HS-5 (cell line): ENCODE data around the gene OR1F1.
"Not testable (repeated sequence)": the region's sequence is repeated elsewhere in the genome, so short reads cannot be mapped to it uniquely, and the experiment has no call there.

Experiments
- DNase-seq: peaks from one replicate; pipeline ENCODE4 v3.0.0-alpha.2; 2012; ENCODE audit warnings: low read depth

The OR1F1 gene

GRCh38 chr16:3150346-3151218 is 37.4 kb upstream of the OR1F1 start:
- DNase-seq: peak; percentile 92

GRCh38 chr16:3152027-3152276 is 36.1 kb upstream of the OR1F1 start:
- no peak for DNase-seq

- DNase-seq: peak; percentile 82
These were observed 35.6 kb upstream of the OR1F1 start for GRCh38 chr16:3152277-3152990.

- DNase-seq: no peak
These were observed 35.0 kb upstream of the OR1F1 start for GRCh38 chr16:3152991-3153368.

- no peak for DNase-seq
These were observed 32.8 kb upstream of the OR1F1 start for GRCh38 chr16:3155181-3155580.

GRCh38 chr16:3155972-3156371 is 32.0 kb upstream of the OR1F1 start:
- DNase-seq: no peak

GRCh38 chr16:3157229-3158025 is 30.6 kb upstream of the OR1F1 start:
- DNase-seq: peak; percentile 94

- DNase-seq: no peak
These were observed 29.9 kb upstream of the OR1F1 start for GRCh38 chr16:3158026-3158509.

- DNase-seq: peak; percentile 74
These were observed 29.3 kb upstream of the OR1F1 start for GRCh38 chr16:3158510-3159314.

- DNase-seq: no peak
These were observed 26.6 kb upstream of the OR1F1 start for GRCh38 chr16:3161235-3162018.

- DNase-seq: no peak
These were observed 23.6 kb upstream of the OR1F1 start for GRCh38 chr16:3164121-3164991.

GRCh38 chr16:3165111-3165822 is 22.7 kb upstream of the OR1F1 start:
- DNase-seq: no peak

- no peak for DNase-seq
These were observed 21.5 kb upstream of the OR1F1 start for GRCh38 chr16:3166505-3166886.

- not testable (repeated sequence) for DNase-seq
These were observed 19.3 kb upstream of the OR1F1 start for GRCh38 chr16:3168729-3169128.

- no peak for DNase-seq
These were observed 17.4 kb upstream of the OR1F1 start for GRCh38 chr16:3170440-3171180.

GRCh38 chr16:3171181-3171854 is 16.7 kb upstream of the OR1F1 start:
- DNase-seq: no peak

- no peak for DNase-seq
These were observed 16.0 kb upstream of the OR1F1 start for GRCh38 chr16:3171855-3172593.
